Type B pancreatic cell (in vitro differentiated cells): ENCODE measurements around the gene ATP4B. TPM values are rescaled to one million over a fixed set of nuclear protein-coding genes. Genes with fewer than 3 reads are reported as not detected.

Experiments used
- DNase-seq: peaks from one replicate; pipeline ENCODE4 v3.0.0; 2021; ENCODE audit warnings: mixed read lengths; ENCODE audit not compliant: unreplicated experiment; ENCODE audit errors: extremely low spot score
- H3K27ac Mint-ChIP-seq: 2 replicates; pipeline ENCODE4 v1.8.0; 2021; ENCODE audit warnings: mild to moderate bottlenecking, mixed read lengths
- H3K27me3 Mint-ChIP-seq: 2 replicates; pipeline ENCODE4 v1.8.0; 2021; ENCODE audit warnings: mixed read lengths
- H3K36me3 Mint-ChIP-seq: 2 replicates; pipeline ENCODE4 v1.8.0; 2021; ENCODE audit warnings: mixed read lengths
- H3K4me1 Mint-ChIP-seq: one replicate; pipeline ENCODE4 v1.8.0; 2021; ENCODE audit warnings: mixed read lengths; ENCODE audit not compliant: unreplicated experiment
- H3K4me3 Mint-ChIP-seq: 2 replicates; pipeline ENCODE4 v1.8.0; 2021; ENCODE audit warnings: mild to moderate bottlenecking, mixed read lengths
- H3K9me3 Mint-ChIP-seq: 2 replicates; pipeline ENCODE4 v1.8.0; 2021; ENCODE audit warnings: mixed read lengths
- total RNA-seq: library from RNA; stranded (reverse); gene quantifications from 2 replicates; pipeline ENCODE4 v1.2.1, GENCODE V29; 2021; ENCODE audit warnings: low replicate concordance
- TF ChIP-seq, protein P1 (sequence below): fragments of 200-600 bp; sonication (generic); conservative IDR thresholded peaks from 2 replicates; pipeline ENCODE4 v1.5.0; 2021; ENCODE audit warnings: antibody characterized with exemption, mild to moderate bottlenecking

ATP4B gene
- total RNA-seq, 1 donor from 2014 or later: 26.7 TPM

DNA sequence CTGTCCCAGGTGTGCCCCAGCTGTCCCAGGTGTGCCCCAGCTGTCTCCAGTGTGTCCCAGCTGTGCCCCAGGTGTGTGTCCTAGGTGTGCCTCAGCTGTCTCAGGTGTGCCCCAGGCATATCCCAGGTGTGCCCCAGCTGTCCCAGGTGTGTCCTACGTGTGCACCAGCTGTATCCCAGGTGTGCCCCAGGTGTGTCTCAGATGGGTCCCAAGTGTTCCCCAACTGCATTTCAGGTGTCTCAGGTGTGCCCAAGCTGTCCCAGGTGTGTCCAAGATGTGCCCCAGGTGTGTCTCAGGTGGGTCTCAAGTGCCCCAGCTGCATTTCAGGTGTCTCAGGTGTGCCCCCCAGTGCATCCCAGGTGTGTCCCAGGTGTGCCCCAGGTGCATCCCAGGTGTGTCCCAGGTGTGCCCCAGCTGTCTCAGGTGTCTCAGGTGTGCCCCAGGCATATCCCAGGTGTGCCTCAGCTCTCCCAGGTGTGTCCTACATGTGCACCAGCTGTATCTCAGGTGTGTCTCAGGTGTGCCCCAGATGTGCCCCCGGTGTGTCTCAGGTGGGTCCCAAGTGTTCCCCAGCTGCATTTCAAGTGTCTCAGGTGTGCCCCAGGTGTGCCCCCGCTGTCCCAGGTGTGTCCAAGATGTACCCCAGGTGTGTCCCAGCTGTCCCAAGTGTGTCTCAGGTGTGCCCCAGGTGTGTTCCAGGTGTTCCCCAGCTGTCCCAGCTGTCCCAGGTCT lies 7.8 kb upstream of the ATP4B start:
- DNase-seq: peak; percentile 62
- Mint-ChIP-seq H3K27me3 (peaks cover 2% of the 10 kb centered on the region), H3K27ac (no peak overlapping the region), H3K36me3 (no peaks in the 10 kb centered on the region), H3K4me3 (no peak overlapping the region), H3K9me3 (no peaks in the 10 kb centered on the region), H3K4me1 (no peaks in the 10 kb centered on the region)
- TF ChIP-seq, protein P1, sequence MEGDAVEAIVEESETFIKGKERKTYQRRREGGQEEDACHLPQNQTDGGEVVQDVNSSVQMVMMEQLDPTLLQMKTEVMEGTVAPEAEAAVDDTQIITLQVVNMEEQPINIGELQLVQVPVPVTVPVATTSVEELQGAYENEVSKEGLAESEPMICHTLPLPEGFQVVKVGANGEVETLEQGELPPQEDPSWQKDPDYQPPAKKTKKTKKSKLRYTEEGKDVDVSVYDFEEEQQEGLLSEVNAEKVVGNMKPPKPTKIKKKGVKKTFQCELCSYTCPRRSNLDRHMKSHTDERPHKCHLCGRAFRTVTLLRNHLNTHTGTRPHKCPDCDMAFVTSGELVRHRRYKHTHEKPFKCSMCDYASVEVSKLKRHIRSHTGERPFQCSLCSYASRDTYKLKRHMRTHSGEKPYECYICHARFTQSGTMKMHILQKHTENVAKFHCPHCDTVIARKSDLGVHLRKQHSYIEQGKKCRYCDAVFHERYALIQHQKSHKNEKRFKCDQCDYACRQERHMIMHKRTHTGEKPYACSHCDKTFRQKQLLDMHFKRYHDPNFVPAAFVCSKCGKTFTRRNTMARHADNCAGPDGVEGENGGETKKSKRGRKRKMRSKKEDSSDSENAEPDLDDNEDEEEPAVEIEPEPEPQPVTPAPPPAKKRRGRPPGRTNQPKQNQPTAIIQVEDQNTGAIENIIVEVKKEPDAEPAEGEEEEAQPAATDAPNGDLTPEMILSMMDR: no peak

DNA sequence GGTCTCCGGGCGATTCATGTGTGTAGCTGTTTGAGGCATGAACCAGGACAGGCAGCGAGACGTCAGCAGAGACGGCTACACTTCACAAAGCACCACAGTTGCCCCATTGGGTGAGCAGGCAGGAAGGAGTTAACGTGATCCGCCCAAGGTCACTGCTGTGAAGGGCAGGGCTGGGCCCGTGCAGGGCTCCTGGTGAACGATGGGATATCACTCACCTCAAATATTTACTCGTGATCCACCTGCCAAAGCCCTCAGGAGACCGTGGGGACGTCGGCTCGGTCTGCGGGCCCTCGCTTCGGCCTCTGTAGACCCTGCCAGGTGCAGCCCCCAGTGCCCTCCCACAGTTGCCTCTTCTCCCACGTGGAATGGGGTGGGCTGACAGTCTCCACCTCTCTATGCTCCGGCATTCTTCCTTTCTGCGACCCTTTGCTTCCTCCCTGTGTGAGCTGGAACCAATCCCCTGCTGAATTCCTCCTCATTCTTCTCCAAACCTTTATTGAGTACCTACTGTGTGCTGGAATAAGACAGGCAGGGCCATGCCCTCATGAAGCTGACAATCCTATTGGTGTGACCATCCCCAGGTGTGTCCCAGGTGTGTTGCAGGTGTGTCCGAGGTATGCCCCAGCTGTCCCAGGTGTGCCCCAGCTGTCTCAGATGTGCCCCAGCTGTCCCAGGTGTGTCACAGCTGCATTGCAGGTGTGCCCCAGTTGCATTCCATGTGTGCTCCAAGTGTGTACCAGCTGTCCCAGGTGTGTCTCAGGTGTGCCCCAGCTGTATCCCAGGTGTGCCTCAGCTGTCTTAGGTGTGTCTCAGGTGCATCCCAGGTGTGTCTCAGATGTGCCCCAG lies 7.0 kb upstream of the ATP4B start:
- TF ChIP-seq, protein P1: no peak
- H3K9me3 Mint-ChIP-seq: no peaks in the 10 kb centered on the region
- H3K27ac Mint-ChIP-seq: no peak overlapping the region
- no peak overlapping the region for H3K4me3 Mint-ChIP-seq
- H3K4me1 Mint-ChIP-seq: no peaks in the 10 kb centered on the region
- peak; percentile 66 for DNase-seq
- peaks cover 2% of the 10 kb centered on the region for H3K27me3 Mint-ChIP-seq
- H3K36me3 Mint-ChIP-seq: no peaks in the 10 kb centered on the region

DNA sequence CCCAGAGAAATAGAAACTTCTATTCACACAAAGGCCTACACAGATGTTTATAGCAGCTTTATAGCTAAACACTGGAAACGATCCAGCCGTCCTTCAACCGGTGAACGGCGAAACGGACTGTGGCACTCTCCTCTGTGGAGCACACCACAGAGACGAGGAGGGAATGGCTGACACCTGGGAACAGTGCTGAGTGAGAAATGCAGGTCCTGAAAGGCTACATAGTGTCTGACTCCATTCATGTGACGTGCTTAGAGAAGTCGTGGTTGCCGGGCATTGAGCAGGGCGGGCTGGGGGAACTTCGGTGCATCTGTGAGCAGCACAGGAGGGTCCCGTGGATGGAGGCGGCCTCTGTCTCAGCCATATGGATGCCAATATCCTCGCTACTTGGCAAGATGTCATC lies 5.9 kb upstream of the ATP4B start:
- Mint-ChIP-seq H3K9me3 (no peaks in the 10 kb centered on the region), H3K27me3 (peaks cover 2% of the 10 kb centered on the region), H3K4me1 (no peaks in the 10 kb centered on the region), H3K27ac (no peak overlapping the region), H3K36me3 (no peaks in the 10 kb centered on the region), H3K4me3 (no peak overlapping the region)
- peak; percentile 54 for DNase-seq
- TF ChIP-seq, protein P1: no peak

DNA sequence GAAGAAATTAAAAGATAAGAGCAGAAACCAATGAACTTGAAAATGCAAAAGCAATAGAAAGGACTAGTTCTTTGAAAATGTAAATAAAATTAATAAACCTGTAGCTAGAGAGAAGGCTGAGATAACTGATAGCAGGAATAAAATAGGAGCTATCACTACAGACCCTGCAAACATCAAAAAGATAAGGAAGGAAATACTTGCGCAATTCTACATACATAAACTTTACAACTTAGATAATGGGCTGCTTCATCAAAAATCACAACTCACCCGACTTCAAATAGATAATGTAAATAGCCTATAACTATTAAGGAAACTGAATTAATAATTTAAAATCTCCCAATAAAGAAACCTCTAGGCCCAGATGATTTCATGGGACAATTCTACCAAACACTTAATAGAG lies 3.5 kb upstream of the ATP4B start:
- TF ChIP-seq, protein P1: no peak
- peaks cover 2% of the 10 kb centered on the region for H3K27me3 Mint-ChIP-seq
- H3K27ac Mint-ChIP-seq: no peak overlapping the region
- no peak for DNase-seq
- no peak overlapping the region for H3K4me3 Mint-ChIP-seq
- H3K36me3 Mint-ChIP-seq: no peaks in the 10 kb centered on the region
- no peaks in the 10 kb centered on the region for H3K9me3 Mint-ChIP-seq
- H3K4me1 Mint-ChIP-seq: no peaks in the 10 kb centered on the region

DNA sequence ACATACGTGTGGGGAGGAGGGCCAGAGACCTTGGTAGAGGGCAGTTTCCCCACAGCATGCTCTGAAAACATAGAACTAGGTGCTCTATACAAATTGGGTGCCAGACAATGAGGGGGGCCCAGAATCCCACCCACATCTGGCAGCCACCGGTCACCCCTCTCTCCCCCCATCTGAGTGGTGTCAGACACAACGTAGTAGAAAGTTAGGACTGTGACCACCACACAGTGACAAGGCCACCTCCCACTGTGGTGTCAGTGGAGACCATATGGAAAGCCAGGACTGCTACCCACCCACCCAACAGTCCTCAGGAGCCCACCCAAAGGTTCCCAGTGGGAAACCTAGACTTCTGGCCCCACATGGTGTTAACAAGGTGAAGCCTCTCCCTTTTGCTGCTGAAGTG lies 2.1 kb upstream of the ATP4B start:
- TF ChIP-seq, protein P1: no peak
- H3K36me3 Mint-ChIP-seq: no peaks in the 10 kb centered on the region
- H3K27me3 Mint-ChIP-seq: peaks cover 2% of the 10 kb centered on the region
- H3K27ac Mint-ChIP-seq: no peak overlapping the region
- peak; percentile 45 for DNase-seq
- H3K9me3 Mint-ChIP-seq: no peaks in the 10 kb centered on the region
- no peaks in the 10 kb centered on the region for H3K4me1 Mint-ChIP-seq
- no peak overlapping the region for H3K4me3 Mint-ChIP-seq
